Naive B cell (primary cell): ENCODE measurements around the gene SHMT2. TPM values are rescaled to one million over a fixed set of nuclear protein-coding genes. Genes with fewer than 3 reads are reported as not detected.
"Not testable (repeated sequence)": the region's sequence is repeated elsewhere in the genome, so short reads cannot be mapped to it uniquely, and the experiment has no call there.

Experiments used
- ATAC-seq, 2 donors: fragments of 150-1000 bp; cut with Tn5 transposase; 2 replicates each; pipeline ENCODE4 v1.10.0; 2021; ENCODE audit warnings: low read depth in 2 of 2, mild to moderate bottlenecking in 2 of 2, moderate library complexity in 2 of 2
- DNase-seq: peaks from one replicate; pipeline ENCODE4 v3.0.0; 2022
- H3K27ac Mint-ChIP-seq, 6 donors: one replicate each; pipeline ENCODE4 v1.8.0; 2020 to 2022; ENCODE audit warnings: mild to moderate bottlenecking in 6 of 6, mixed read lengths in 6 of 6, moderate library complexity in 5 of 6, inconsistent platforms in 2 of 6
- H3K27me3 Mint-ChIP-seq, 3 donors: one replicate each; pipeline ENCODE4 v1.8.0; 2021 to 2022; ENCODE audit warnings: mixed read lengths in 3 of 3, mild to moderate bottlenecking in 1 of 3
- H3K36me3 Mint-ChIP-seq, 2 donors: one replicate each; pipeline ENCODE4 v1.8.0; 2020 to 2022; ENCODE audit warnings: mixed read lengths in 2 of 2, inconsistent platforms in 1 of 2, mild to moderate bottlenecking in 1 of 2
- H3K4me1 Mint-ChIP-seq, 3 donors: one replicate each; pipeline ENCODE4 v1.8.0; 2020 to 2022; ENCODE audit warnings: mixed read lengths in 3 of 3, inconsistent platforms in 1 of 3, mild to moderate bottlenecking in 1 of 3, moderate library complexity in 1 of 3
- H3K4me3 Mint-ChIP-seq, 8 donors: one replicate each; pipeline ENCODE4 v1.8.0; 2020 to 2022; ENCODE audit warnings: mild to moderate bottlenecking in 8 of 8, mixed read lengths in 8 of 8, moderate library complexity in 8 of 8, inconsistent platforms in 2 of 8
- H3K9me3 Mint-ChIP-seq, 7 donors: one replicate each; pipeline ENCODE4 v1.8.0; 2020 to 2022; ENCODE audit warnings: mixed read lengths in 7 of 7, mild to moderate bottlenecking in 5 of 7, inconsistent platforms in 2 of 7, moderate library complexity in 1 of 7
- polyA plus RNA-seq, 6 donors: library from polyadenylated mRNA; unstranded; fragments of 300-500 nt; fragmentation: Illumina TruSeq; gene quantifications; one replicate each; pipeline ENCODE4 v1.2.3, GENCODE V29; 2021; ENCODE audit warnings: low read depth in 6 of 6

SHMT2 gene
- polyA plus RNA-seq, 6 donors from 2014 or later: 160 to 183 (median 173) TPM

GRCh38 chr12:57261428-57261865 is 31.9 kb downstream of the SHMT2 start:
- H3K27me3 Mint-ChIP-seq: no peaks in the 10 kb centered on the region
- peaks cover 0 to 15% of the 10 kb centered on the region in 2 donors for H3K36me3 Mint-ChIP-seq
- peaks cover 4 to 6% (median 6%) of the 10 kb centered on the region in 3 donors for H3K4me1 Mint-ChIP-seq
- no peaks in the 10 kb centered on the region for H3K9me3 Mint-ChIP-seq
- ATAC-seq (no peak), DNase-seq (no peak)
- H3K4me3 Mint-ChIP-seq: no peak overlapping the region
- peak overlapping the region in 1 of 6 donors; percentile 40 for H3K27ac Mint-ChIP-seq

GRCh38 chr12:57262126-57262822 is 32.8 kb downstream of the SHMT2 start:
- peaks cover 4 to 6% (median 6%) of the 10 kb centered on the region in 3 donors for H3K4me1 Mint-ChIP-seq
- no peak overlapping the region for H3K27ac Mint-ChIP-seq
- H3K4me3 Mint-ChIP-seq: no peak overlapping the region
- H3K9me3 Mint-ChIP-seq: no peaks in the 10 kb centered on the region
- H3K36me3 Mint-ChIP-seq: peaks cover 7 to 16% of the 10 kb centered on the region in 2 donors
- DNase-seq (no peak), ATAC-seq (no peak)
- no peaks in the 10 kb centered on the region for H3K27me3 Mint-ChIP-seq

- no peak overlapping the region for H3K4me3 Mint-ChIP-seq
- no peaks in the 10 kb centered on the region for H3K9me3 Mint-ChIP-seq
- H3K27me3 Mint-ChIP-seq: no peaks in the 10 kb centered on the region
- ATAC-seq (no peak), DNase-seq (no peak)
- H3K4me1 Mint-ChIP-seq: peaks cover 4 to 6% (median 6%) of the 10 kb centered on the region in 3 donors
- peaks cover 9 to 16% of the 10 kb centered on the region in 2 donors for H3K36me3 Mint-ChIP-seq
- H3K27ac Mint-ChIP-seq: peak overlapping the region in 1 of 6 donors; percentile 68
Measured at GRCh38 chr12:57263096-57263495, 33.6 kb downstream of the SHMT2 start.

GRCh38 chr12:57266681-57267080 is 37.2 kb downstream of the SHMT2 start:
- Mint-ChIP-seq H3K4me1 (peaks cover 4 to 6% (median 6%) of the 10 kb centered on the region in 3 donors), H3K36me3 (peaks cover 23 to 35% of the 10 kb centered on the region in 2 donors), H3K4me3 (no peak overlapping the region), H3K27ac (peak overlapping the region in 4 of 6 donors; percentile 10 to 89 (median 18)), H3K27me3 (no peaks in the 10 kb centered on the region), H3K9me3 (no peaks in the 10 kb centered on the region)
- DNase-seq: no peak
- no peak for ATAC-seq

- Mint-ChIP-seq H3K4me1 (peaks cover 4 to 6% (median 6%) of the 10 kb centered on the region in 3 donors), H3K27me3 (no peaks in the 10 kb centered on the region), H3K27ac (peak overlapping the region in 2 of 6 donors; percentile 28 to 43), H3K36me3 (peaks cover 23 to 44% of the 10 kb centered on the region in 2 donors), H3K4me3 (no peak overlapping the region), H3K9me3 (no peaks in the 10 kb centered on the region)
- ATAC-seq (no peak), DNase-seq (no peak)
Measured at GRCh38 chr12:57268264-57268663, 38.8 kb downstream of the SHMT2 start.

GRCh38 chr12:57270966-57271470 is 41.5 kb downstream of the SHMT2 start:
- H3K27ac Mint-ChIP-seq: peak overlapping the region in 4 of 6 donors; percentile 35 to 79 (median 50)
- DNase-seq (no peak), ATAC-seq (no peak)
- H3K4me1 Mint-ChIP-seq: peaks cover 0 to 5% (median 0%) of the 10 kb centered on the region in 3 donors
- H3K4me3 Mint-ChIP-seq: no peak overlapping the region
- H3K9me3 Mint-ChIP-seq: no peaks in the 10 kb centered on the region
- no peaks in the 10 kb centered on the region for H3K27me3 Mint-ChIP-seq
- peaks cover 20 to 44% of the 10 kb centered on the region in 2 donors for H3K36me3 Mint-ChIP-seq

- Mint-ChIP-seq H3K27me3 (no peaks in the 10 kb centered on the region), H3K36me3 (peaks cover 16 to 38% of the 10 kb centered on the region in 2 donors), H3K27ac (no peak overlapping the region), H3K4me3 (no peak overlapping the region), H3K9me3 (no peaks in the 10 kb centered on the region), H3K4me1 (peaks cover 0 to 5% (median 0%) of the 10 kb centered on the region in 3 donors)
- no peak for DNase-seq
- no peak for ATAC-seq
Measured at GRCh38 chr12:57272337-57273151, 43.0 kb downstream of the SHMT2 start.

- peaks cover 0 to 5% (median 3%) of the 10 kb centered on the region in 3 donors for H3K4me1 Mint-ChIP-seq
- H3K36me3 Mint-ChIP-seq: peaks cover 25 to 43% of the 10 kb centered on the region in 2 donors
- ATAC-seq (no peak), DNase-seq (no peak)
- no peak overlapping the region for H3K4me3 Mint-ChIP-seq
- H3K27me3 Mint-ChIP-seq: no peaks in the 10 kb centered on the region
- H3K27ac Mint-ChIP-seq: no peak overlapping the region
- H3K9me3 Mint-ChIP-seq: no peaks in the 10 kb centered on the region
Measured at GRCh38 chr12:57273516-57273915, 44.0 kb downstream of the SHMT2 start.

- H3K27ac Mint-ChIP-seq: peak overlapping the region in 1 of 6 donors; percentile 38
- not testable (repeated sequence) for ATAC-seq
Measured at GRCh38 chr12:57276233-57276632, 46.7 kb downstream of the SHMT2 start.

GRCh38 chr12:57276935-57277563 is 47.5 kb downstream of the SHMT2 start:
- Mint-ChIP-seq H3K36me3 (peaks cover 20 to 32% of the 10 kb centered on the region in 2 donors), H3K9me3 (no peaks in the 10 kb centered on the region), H3K4me3 (no peak overlapping the region), H3K27me3 (no peaks in the 10 kb centered on the region), H3K27ac (peak overlapping the region in 3 of 6 donors; percentile 55 to 91 (median 70)), H3K4me1 (peaks cover 18 to 27% (median 19%) of the 10 kb centered on the region in 3 donors)
- DNase-seq: no peak
- ATAC-seq: no peak

More at GRCh38 chr12:57276233-57276632, 46.7 kb downstream of the SHMT2 start:
- H3K36me3 Mint-ChIP-seq: peaks cover 24 to 31% of the 10 kb centered on the region in 2 donors
- not testable (repeated sequence) for H3K4me3 Mint-ChIP-seq, H3K27me3 Mint-ChIP-seq, H3K9me3 Mint-ChIP-seq, DNase-seq
- H3K4me1 Mint-ChIP-seq: peaks cover 15 to 24% (median 18%) of the 10 kb centered on the region in 3 donors

GRCh38 chr12:57278465-57279381 is 49.2 kb downstream of the SHMT2 start:
- no peaks in the 10 kb centered on the region for H3K9me3 Mint-ChIP-seq
- peaks cover 20 to 36% of the 10 kb centered on the region in 2 donors for H3K36me3 Mint-ChIP-seq

More at GRCh38 chr12:57278465-57279381, 49.2 kb downstream of the SHMT2 start:
- DNase-seq (no peak), ATAC-seq (no peak)
- Mint-ChIP-seq H3K4me1 (peaks cover 18 to 33% (median 19%) of the 10 kb centered on the region in 3 donors), H3K4me3 (peak overlapping the region in 1 of 8 donors; percentile 7), H3K27ac (peak overlapping the region; percentile 26 to 95 (median 62)), H3K27me3 (no peaks in the 10 kb centered on the region)
